HCT116 (cell line): ENCODE results near the gene DNAJB8. TPM values are rescaled to one million over a fixed set of nuclear protein-coding genes. Genes with fewer than 3 reads are reported as not detected.

Experiments used
- ATAC-seq: fragments of 200-7000 bp; cut with Tn5 transposase; 2 replicates; pipeline ENCODE4 v1.9.1; 2020; ENCODE audit warnings: mild to moderate bottlenecking, moderate library complexity
- BruUV-seq: library from RNA; stranded (reverse); fragments of 400-500 nt; replicated peaks from 2 replicates; lab custom pipeline; 2021; lab: Mats Ljungman, UMichigan
- CTCF ChIA-PET: fragments of 300-600 bp; sonication (Branson Sonifier 250); formaldehyde crosslinking; loops from one replicate; lab custom pipeline; 2021; ENCODE audit warnings: antibody characterized with exemption; lab: Charles Lee
- POLR2A ChIA-PET: fragments of 300-600, 350-600 bp; sonication (Branson Sonifier 250); formaldehyde crosslinking; loops from one replicate; lab custom pipeline; 2021; ENCODE audit warnings: antibody characterized with exemption; lab: Charles Lee
- RAD21 ChIA-PET, 2 experiments: fragments of 300-600 bp; sonication (Branson Sonifier 250); formaldehyde crosslinking; loops; one replicate each; lab custom pipeline; 2023; ENCODE audit warnings: low total read pairs in 2 of 2; ENCODE audit not compliant: uncharacterized antibody in 2 of 2, unreplicated experiment in 2 of 2, low non-redundant PET in 1 of 2; lab: Charles Lee
- DNase-seq: peaks from one replicate; pipeline ENCODE4 v3.0.0-alpha.2; 2010; ENCODE audit warnings: low read depth, low spot score
- H2AFZ ChIP-seq: fragments of 200-600 bp; shearing (Covaris generic), sonication (generic); 2 replicates; pipeline ENCODE4 v1.6.1; 2017; ENCODE audit warnings: low read depth, mixed run types, mixed read lengths, antibody characterized with exemption, low read length; ENCODE audit not compliant: poor library complexity, severe bottlenecking
- H3K27ac ChIP-seq: 2 replicates; pipeline ENCODE4 v1.5.1; 2012; ENCODE audit warnings: low read depth, low read length
- H3K27me3 ChIP-seq: fragments of 200-600 bp; sonication (generic); 2 replicates; pipeline ENCODE4 v1.6.1; 2016; ENCODE audit warnings: mixed run types, low read length, mixed read lengths; ENCODE audit not compliant: insufficient read depth
- H3K36me3 ChIP-seq, 2 experiments: fragments of 200-500 bp in 1 of 2; fragments of 200-600 bp in 1 of 2; sonication (Bioruptor generic) in 1 of 2; sonication (generic) in 1 of 2; 2 replicates each; pipeline versions ENCODE4 v1.5.1 to v1.6.1; 2014 to 2016; ENCODE audit warnings: low read length in 2 of 2, inconsistent platforms in 1 of 2, mixed read lengths in 1 of 2, mixed run types in 1 of 2; ENCODE audit not compliant: insufficient read depth in 2 of 2, control insufficient read depth in 1 of 2
- H3K4me1 ChIP-seq, 2 experiments: fragments of 200-600 bp in 1 of 2; sonication (generic) in 1 of 2; 2 replicates each; pipeline versions ENCODE4 v1.5.1 to v1.6.1; 2012 to 2017; ENCODE audit warnings: low read length in 2 of 2, inconsistent platforms in 1 of 2, mild to moderate bottlenecking in 1 of 2, mixed read lengths in 1 of 2, mixed run types in 1 of 2, moderate library complexity in 1 of 2; ENCODE audit not compliant: insufficient read depth in 2 of 2, control insufficient read depth in 1 of 2
- H3K4me2 ChIP-seq: fragments of 200-600 bp; sonication (generic); 2 replicates; pipeline ENCODE4 v1.6.1; 2017; ENCODE audit warnings: mixed run types, low read length, mixed read lengths
- H3K4me3 ChIP-seq, 2 experiments: fragments of 200-600 bp in 1 of 2; sonication (generic) in 1 of 2; replicated peaks in 1 of 2; 2 replicates each; pipeline ENCODE4 v1.5.1; 2011 to 2016; ENCODE audit warnings: low read length in 2 of 2, control low read depth in 1 of 2, low read depth in 1 of 2, mild to moderate bottlenecking in 1 of 2, mixed read lengths in 1 of 2, mixed run types in 1 of 2
- H3K79me2 ChIP-seq: fragments of 200-600 bp; sonication (generic); 2 replicates; pipeline ENCODE4 v1.6.1; 2017; ENCODE audit warnings: mild to moderate bottlenecking, mixed run types, low read length, moderate library complexity, mixed read lengths; ENCODE audit not compliant: insufficient read depth
- H3K9ac ChIP-seq: fragments of 200-600 bp; sonication (generic); 2 replicates; pipeline ENCODE4 v1.6.1; 2016; ENCODE audit warnings: low read length, mixed read lengths
- H3K9me2 ChIP-seq: fragments of 200-600 bp; sonication (generic), shearing (Covaris generic); 2 replicates; pipeline ENCODE4 v1.6.1; 2017; ENCODE audit warnings: mixed run types, mild to moderate bottlenecking, moderate library complexity; ENCODE audit not compliant: insufficient read depth
- H3K9me3 ChIP-seq, 2 experiments: fragments of 200-500 bp in 1 of 2; fragments of 200-600 bp in 1 of 2; sonication (Bioruptor generic) in 1 of 2; sonication (generic) in 1 of 2; 2 replicates each; pipeline ENCODE4 v1.6.1; 2014 to 2017; ENCODE audit warnings: low read length in 2 of 2, mixed read lengths in 2 of 2, inconsistent platforms in 1 of 2, low read depth in 1 of 2, mild to moderate bottlenecking in 1 of 2, mixed run types in 1 of 2, moderate library complexity in 1 of 2; ENCODE audit not compliant: control insufficient read depth in 1 of 2, insufficient read depth in 1 of 2
- H4K20me1 ChIP-seq: fragments of 200-600 bp; sonication (generic), shearing (Covaris generic); 2 replicates; pipeline ENCODE4 v1.6.1; 2017; ENCODE audit warnings: mixed run types, mild to moderate bottlenecking, moderate library complexity; ENCODE audit not compliant: insufficient read depth
- CBX3 ChIP-seq: IDR thresholded peaks from 2 replicates; pipeline ENCODE4 v1.6.1; 2012; ENCODE audit warnings: low read depth
- CTCF ChIP-seq, 3 experiments: fragments of 200-600 bp in 1 of 3; sonication (generic) in 1 of 3; IDR thresholded peaks in 2 of 3; conservative IDR thresholded peaks in 1 of 3; 2 replicates each; pipeline ENCODE4 v1.5.1; 2012 to 2017; ENCODE audit warnings: low read depth in 2 of 3, low read length in 2 of 3, antibody characterized with exemption in 1 of 3, borderline replicate concordance in 1 of 3, control low read depth in 1 of 3, mild to moderate bottlenecking in 1 of 3, mixed read lengths in 1 of 3, mixed run types in 1 of 3, moderate library complexity in 1 of 3; ENCODE audit not compliant: insufficient read depth in 1 of 3
- EZH2 ChIP-seq: fragments of 200-600 bp; sonication (generic); IDR thresholded peaks from 2 replicates; pipeline ENCODE4 v1.6.1; 2017; ENCODE audit warnings: antibody characterized with exemption, mixed run types
- JUND ChIP-seq: IDR thresholded peaks from 2 replicates; pipeline ENCODE4 v1.6.1; 2012
- POLR2A ChIP-seq: IDR thresholded peaks from 2 replicates; pipeline ENCODE4 v1.7.0; 2011; ENCODE audit warnings: borderline replicate concordance; ENCODE audit not compliant: insufficient read depth, insufficient read length; ENCODE audit errors: extremely low read depth
- POLR2AphosphoS5 ChIP-seq: IDR thresholded peaks from 2 replicates; pipeline ENCODE4 v1.6.1; 2011; ENCODE audit warnings: mild to moderate bottlenecking, low read depth, low read length, moderate library complexity
- RAD21 ChIP-seq: IDR thresholded peaks from 2 replicates; pipeline ENCODE4 v1.6.1; 2012; ENCODE audit warnings: low read depth, mild to moderate bottlenecking
- REST ChIP-seq: IDR thresholded peaks from 2 replicates; pipeline ENCODE4 v1.6.1; 2012; ENCODE audit warnings: low read depth
- SP1 ChIP-seq: IDR thresholded peaks from 2 replicates; pipeline ENCODE4 v1.6.1; 2012; ENCODE audit warnings: low read depth
- TCF7L2 ChIP-seq: IDR thresholded peaks from 2 replicates; pipeline ENCODE4 v1.7.0; 2011; ENCODE audit warnings: borderline replicate concordance, inconsistent platforms; ENCODE audit not compliant: insufficient read depth, insufficient read length; ENCODE audit errors: extremely low read depth
- ZBTB33 ChIP-seq: IDR thresholded peaks from 2 replicates; pipeline ENCODE4 v1.6.1; 2011; ENCODE audit warnings: mild to moderate bottlenecking, low read length, moderate library complexity; ENCODE audit not compliant: insufficient replicate concordance; ENCODE audit errors: extremely low read depth
- ZFX ChIP-seq: fragments of 450-650 bp; IDR thresholded peaks from 2 replicates; pipeline ENCODE4 v1.6.1; 2017
- intact Hi-C: fragments of 100-400 bp; cut with micrococcal nuclease; formaldehyde crosslinking; loops from 2 replicates; pipeline ENCODE4 v1.10.0; 2022
- total RNA-seq: library from RNA; stranded (reverse); gene quantifications from one replicate; pipeline ENCODE4 v1.2.1, GENCODE V29; 2021; ENCODE audit not compliant: unreplicated experiment

The DNAJB8 gene
- total RNA-seq, 1 experiment from 2014 or later: not detected

- H3K27ac ChIP-seq: peak overlapping the region; percentile 18; the same call in 1 of the 2 replicates
- BruUV-seq: no TSS peak
- peaks cover 15% of the 10 kb centered on the region for H3K27me3 ChIP-seq
- peaks cover 0 to 11% of the 10 kb centered on the region in 2 experiments; a peak in 1 of 4 replicates for H3K9me3 ChIP-seq
- H3K4me3 ChIP-seq: no peak overlapping the region
- no peak overlapping the region; the same call in 1 of the 2 replicates for H3K4me2 ChIP-seq
- H3K9me2 ChIP-seq: no peaks in the 10 kb centered on the region
- H4K20me1 ChIP-seq: no peaks in the 10 kb centered on the region; the same call in 1 of the 2 replicates
- H3K9ac ChIP-seq: no peak overlapping the region
- no peaks in the 10 kb centered on the region for H3K36me3 ChIP-seq
- intact Hi-C loops: loop anchor here (10.0 kb wide), 1 partner anchor 196 kb away; no protein-coding TSS in a partner anchor
- H2AFZ ChIP-seq: no peak overlapping the region
- ATAC-seq: no peak
- RAD21 ChIA-PET: no interaction called here
- H3K4me1 ChIP-seq: peaks cover 55 to 77% of the 10 kb centered on the region in 2 experiments
- no peak for TF ChIP-seq JUND
- TF ChIP-seq ZFX: no peak
- TF ChIP-seq EZH2: no peak
- TF ChIP-seq RAD21: no peak
- TF ChIP-seq TCF7L2: no peak
- TF ChIP-seq POLR2A: no peak
- no peak for TF ChIP-seq REST
- TF ChIP-seq CBX3: no peak
- no peak for TF ChIP-seq SP1
- no peak for TF ChIP-seq POLR2AphosphoS5
- no peak for TF ChIP-seq ZBTB33
- TF ChIP-seq CTCF (IDR thresholded peaks at IDR 0.05 in 2 of 3, conservative IDR thresholded peaks at IDR 0.05 in 1 of 3; ENCODE audit: borderline replicate concordance in 1 of 3, insufficient read depth in 1 of 3, low read depth in 2 of 3, low read length in 2 of 3): no peak
- TF ChIP-seq, all 23 proteins: peak for 0
- DNase-seq: no peak
- CTCF ChIA-PET: no interaction called here
- no peaks in the 10 kb centered on the region for H3K79me2 ChIP-seq
- POLR2A ChIA-PET: no interaction called here
Measured at GRCh38 chr3:128420720-128421438, 45.8 kb downstream of the DNAJB8 start.
